K562 (cell line): ENCODE measurements around the gene POR.

Experiments
- FOXM1 ChIP-seq, 2 experiments: fragments of 450-650 bp in 1 of 2; sonication (generic) in 1 of 2; formaldehyde crosslinking in 1 of 2; IDR thresholded peaks; 2 replicates each; pipeline versions ENCODE4 v1.6.1 to v1.9.0; 2017 to 2022; ENCODE audit warnings: low read depth in 2 of 2, mild to moderate bottlenecking in 2 of 2, missing genetic modification reagents in 1 of 2, moderate library complexity in 1 of 2
- GMEB1 ChIP-seq: fragments of 250-450 bp; sonication (Bioruptor Pico); IDR thresholded peaks from 2 replicates; pipeline ENCODE4 v1.4.0; 2020; ENCODE audit warnings: mild to moderate bottlenecking
- IRF1 ChIP-seq: sonication (generic); formaldehyde crosslinking; IDR thresholded peaks from 2 replicates; pipeline ENCODE4 v1.8.0; 2022; ENCODE audit warnings: missing genetic modification reagents, mild to moderate bottlenecking, borderline replicate concordance
- KDM1A ChIP-seq, 2 experiments: fragments of 450-650 bp; IDR thresholded peaks; 2 replicates each; pipeline ENCODE4 v1.6.1; 2016; ENCODE audit warnings: mild to moderate bottlenecking in 2 of 2
- KLF16 ChIP-seq: IDR thresholded peaks from 2 replicates; pipeline ENCODE4 v1.6.1; 2016; ENCODE audit warnings: antibody characterized with exemption
- MAX ChIP-seq: sonication (generic); formaldehyde crosslinking; IDR thresholded peaks from 2 replicates; pipeline ENCODE4 v1.9.0; 2022; ENCODE audit warnings: mild to moderate bottlenecking, missing genetic modification reagents
- POLR2A ChIP-seq: fragments of 450-650 bp; conservative IDR thresholded peaks from 2 replicates; pipeline ENCODE4 v1.6.1; 2016
- POLR3A ChIP-seq: IDR thresholded peaks from 2 replicates; pipeline ENCODE4 v1.6.1; 2011; ENCODE audit warnings: borderline replicate concordance, mild to moderate bottlenecking, moderate library complexity; ENCODE audit not compliant: insufficient read length, insufficient read depth; ENCODE audit errors: extremely low read depth
- TBL1XR1 ChIP-seq, 2 experiments: IDR thresholded peaks; 2 replicates each; pipeline ENCODE4 v1.6.1; 2012; ENCODE audit warnings: improper control_type of control experiment in 2 of 2, low read length in 2 of 2, mild to moderate bottlenecking in 1 of 2

GRCh38 chr7:75992083-75992755, 77.3 kb downstream of the POR start:
- TF ChIP-seq GMEB1 (CRISPR knock-in tag) (no peak), POLR2A (no peak), MAX (CRISPR knock-in tag) (no peak), IRF1 (no peak), POLR3A (no peak), FOXM1 (IDR thresholded peaks at IDR 0.05; ENCODE audit: low read depth) (no peak), FOXM1 (CRISPR knock-in tag; IDR thresholded peaks at IDR 0.05; ENCODE audit: low read depth) (no peak), TBL1XR1 (IDR thresholded peaks at IDR 0.05; ENCODE audit: low read length in 2 of 2) (no peak), KDM1A (IDR thresholded peaks at IDR 0.05) (no peak), KLF16 (no peak)
